Naive B cell (primary cell): ENCODE measurements around the gene C20orf202. TPM values are rescaled to one million over a fixed set of nuclear protein-coding genes. Genes with fewer than 3 reads are reported as not detected.

Experiments
- ATAC-seq, 2 donors: fragments of 150-1000 bp; cut with Tn5 transposase; 2 replicates each; pipeline ENCODE4 v1.10.0; 2021; ENCODE audit warnings: low read depth in 2 of 2, mild to moderate bottlenecking in 2 of 2, moderate library complexity in 2 of 2
- DNase-seq: peaks from one replicate; pipeline ENCODE4 v3.0.0; 2022
- H3K27ac Mint-ChIP-seq, 6 donors: one replicate each; pipeline ENCODE4 v1.8.0; 2020 to 2022; ENCODE audit warnings: mild to moderate bottlenecking in 6 of 6, mixed read lengths in 6 of 6, moderate library complexity in 5 of 6, inconsistent platforms in 2 of 6
- H3K27me3 Mint-ChIP-seq, 3 donors: one replicate each; pipeline ENCODE4 v1.8.0; 2021 to 2022; ENCODE audit warnings: mixed read lengths in 3 of 3, mild to moderate bottlenecking in 1 of 3
- H3K36me3 Mint-ChIP-seq, 2 donors: one replicate each; pipeline ENCODE4 v1.8.0; 2020 to 2022; ENCODE audit warnings: mixed read lengths in 2 of 2, inconsistent platforms in 1 of 2, mild to moderate bottlenecking in 1 of 2
- H3K4me1 Mint-ChIP-seq, 3 donors: one replicate each; pipeline ENCODE4 v1.8.0; 2020 to 2022; ENCODE audit warnings: mixed read lengths in 3 of 3, inconsistent platforms in 1 of 3, mild to moderate bottlenecking in 1 of 3, moderate library complexity in 1 of 3
- H3K4me3 Mint-ChIP-seq, 8 donors: one replicate each; pipeline ENCODE4 v1.8.0; 2020 to 2022; ENCODE audit warnings: mild to moderate bottlenecking in 8 of 8, mixed read lengths in 8 of 8, moderate library complexity in 8 of 8, inconsistent platforms in 2 of 8
- H3K9me3 Mint-ChIP-seq, 7 donors: one replicate each; pipeline ENCODE4 v1.8.0; 2020 to 2022; ENCODE audit warnings: mixed read lengths in 7 of 7, mild to moderate bottlenecking in 5 of 7, inconsistent platforms in 2 of 7, moderate library complexity in 1 of 7
- polyA plus RNA-seq, 6 donors: library from polyadenylated mRNA; unstranded; fragments of 300-500 nt; fragmentation: Illumina TruSeq; gene quantifications; one replicate each; pipeline ENCODE4 v1.2.3, GENCODE V29; 2021; ENCODE audit warnings: low read depth in 6 of 6

C20orf202 gene
- polyA plus RNA-seq, 6 donors from 2014 or later: 0.41 TPM; not detected in 5

- H3K27me3 Mint-ChIP-seq: peaks cover 36 to 54% (median 38%) of the 10 kb centered on the region in 3 donors
- H3K36me3 Mint-ChIP-seq: no peaks in the 10 kb centered on the region
- H3K4me1 Mint-ChIP-seq: peaks cover 5 to 12% (median 7%) of the 10 kb centered on the region in 3 donors
- DNase-seq (no peak), ATAC-seq (no peak)
- H3K9me3 Mint-ChIP-seq: peaks cover 0 to 2% (median 0%) of the 10 kb centered on the region in 7 donors
- H3K4me3 Mint-ChIP-seq: peak overlapping the region in 4 of 8 donors; percentile 55 to 72 (median 71)
- H3K27ac Mint-ChIP-seq: no peak overlapping the region
Observed at GRCh38 chr20:1186367-1186991, 16.8 kb upstream of the C20orf202 start.

DNA sequence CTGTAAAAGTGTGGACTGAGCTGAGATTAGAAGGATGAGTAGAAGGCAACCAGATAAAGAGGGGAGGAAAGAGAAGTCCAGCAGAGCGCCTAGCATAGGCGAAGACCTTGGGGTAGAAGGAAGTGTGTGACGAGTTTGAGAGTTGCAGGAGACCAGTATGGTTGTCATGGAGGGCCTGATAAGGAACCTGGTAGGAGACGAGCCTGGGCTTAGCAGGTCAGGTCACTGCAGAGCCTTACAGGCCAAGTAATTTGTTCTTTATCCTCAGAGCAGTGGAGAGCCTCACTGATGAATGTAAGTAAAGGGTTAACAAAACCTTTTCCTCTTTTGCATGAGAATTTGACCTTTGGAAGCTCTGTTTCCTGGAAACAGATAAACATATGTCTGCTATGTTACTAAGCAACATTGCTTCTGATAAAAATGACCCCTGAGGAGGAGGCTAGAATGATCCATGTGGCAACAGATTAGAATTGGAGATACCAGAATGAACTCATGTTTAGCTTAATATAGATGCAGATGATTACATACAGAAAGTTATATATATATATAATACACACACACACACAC, 15.6 kb upstream of the C20orf202 start:
- Mint-ChIP-seq H3K9me3 (peaks cover 0 to 2% (median 0%) of the 10 kb centered on the region in 7 donors), H3K27me3 (peaks cover 29 to 48% (median 36%) of the 10 kb centered on the region in 3 donors), H3K36me3 (no peaks in the 10 kb centered on the region), H3K4me1 (peaks cover 5 to 12% (median 7%) of the 10 kb centered on the region in 3 donors), H3K27ac (no peak overlapping the region), H3K4me3 (no peak overlapping the region)
- DNase-seq (no peak), ATAC-seq (no peak)

DNA sequence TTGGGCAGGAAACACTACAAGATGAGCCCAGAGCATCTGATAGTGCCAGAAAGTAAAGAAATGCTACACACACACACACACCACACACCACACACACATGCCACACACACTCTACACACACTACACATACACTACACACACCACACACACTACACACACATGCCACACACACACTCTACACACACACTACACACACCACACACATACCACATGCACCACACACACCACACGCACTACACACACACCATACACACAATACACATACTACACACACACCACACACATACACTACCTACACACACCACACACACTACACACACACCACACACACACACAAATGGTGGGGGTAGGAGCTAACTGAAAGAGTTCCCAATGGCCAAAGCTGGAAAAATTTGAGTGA, 14.9 kb upstream of the C20orf202 start:
- H3K27ac Mint-ChIP-seq: no peak overlapping the region
- DNase-seq (no peak), ATAC-seq (no peak)
- H3K4me3 Mint-ChIP-seq: no peak overlapping the region
- no peaks in the 10 kb centered on the region for H3K36me3 Mint-ChIP-seq
- peaks cover 5 to 12% (median 7%) of the 10 kb centered on the region in 3 donors for H3K4me1 Mint-ChIP-seq
- peaks cover 0 to 2% (median 0%) of the 10 kb centered on the region in 7 donors for H3K9me3 Mint-ChIP-seq
- peaks cover 23 to 41% (median 34%) of the 10 kb centered on the region in 3 donors for H3K27me3 Mint-ChIP-seq

GRCh38 chr20:1189827-1190226, 13.4 kb upstream of the C20orf202 start:
- DNase-seq: no peak
- Mint-ChIP-seq H3K27ac (peak overlapping the region in 1 of 6 donors; percentile 29), H3K27me3 (peaks cover 8 to 27% (median 20%) of the 10 kb centered on the region in 3 donors)

GRCh38 chr20:1190847-1191246, 12.4 kb upstream of the C20orf202 start:
- DNase-seq: no peak
- no peak overlapping the region for H3K27ac Mint-ChIP-seq
- no peak for ATAC-seq
- peaks cover 0 to 4% (median 3%) of the 10 kb centered on the region in 3 donors for H3K4me1 Mint-ChIP-seq
- no peak overlapping the region for H3K4me3 Mint-ChIP-seq
- H3K9me3 Mint-ChIP-seq: peaks cover 0 to 2% (median 0%) of the 10 kb centered on the region in 7 donors
- H3K36me3 Mint-ChIP-seq: no peaks in the 10 kb centered on the region
- peaks cover 6 to 32% (median 20%) of the 10 kb centered on the region in 3 donors for H3K27me3 Mint-ChIP-seq

More at GRCh38 chr20:1189827-1190226, 13.4 kb upstream of the C20orf202 start:
- Mint-ChIP-seq H3K4me3 (no peak overlapping the region), H3K36me3 (no peaks in the 10 kb centered on the region), H3K4me1 (peaks cover 0 to 5% (median 4%) of the 10 kb centered on the region in 3 donors), H3K9me3 (no peaks in the 10 kb centered on the region)
- no peak for ATAC-seq

GRCh38 chr20:1191299-1191698, 12.0 kb upstream of the C20orf202 start:
- DNase-seq (no peak), ATAC-seq (no peak)
- H3K36me3 Mint-ChIP-seq: no peaks in the 10 kb centered on the region
- H3K27me3 Mint-ChIP-seq: peaks cover 1 to 32% (median 20%) of the 10 kb centered on the region in 3 donors
- H3K4me1 Mint-ChIP-seq: no peaks in the 10 kb centered on the region
- H3K9me3 Mint-ChIP-seq: peaks cover 0 to 6% (median under 1%) of the 10 kb centered on the region in 7 donors
- H3K4me3 Mint-ChIP-seq: no peak overlapping the region
- no peak overlapping the region for H3K27ac Mint-ChIP-seq

GRCh38 chr20:1195226-1195625, 8.0 kb upstream of the C20orf202 start:
- H3K4me3 Mint-ChIP-seq: no peak overlapping the region
- H3K36me3 Mint-ChIP-seq: no peaks in the 10 kb centered on the region
- peaks cover 8 to 31% (median 10%) of the 10 kb centered on the region in 3 donors for H3K27me3 Mint-ChIP-seq
- peaks cover 0 to 12% (median 2%) of the 10 kb centered on the region in 7 donors for H3K9me3 Mint-ChIP-seq
- no peaks in the 10 kb centered on the region for H3K4me1 Mint-ChIP-seq
- peak overlapping the region in 2 of 6 donors; percentile 29 to 60 for H3K27ac Mint-ChIP-seq
- DNase-seq (no peak), ATAC-seq (no peak)

DNA sequence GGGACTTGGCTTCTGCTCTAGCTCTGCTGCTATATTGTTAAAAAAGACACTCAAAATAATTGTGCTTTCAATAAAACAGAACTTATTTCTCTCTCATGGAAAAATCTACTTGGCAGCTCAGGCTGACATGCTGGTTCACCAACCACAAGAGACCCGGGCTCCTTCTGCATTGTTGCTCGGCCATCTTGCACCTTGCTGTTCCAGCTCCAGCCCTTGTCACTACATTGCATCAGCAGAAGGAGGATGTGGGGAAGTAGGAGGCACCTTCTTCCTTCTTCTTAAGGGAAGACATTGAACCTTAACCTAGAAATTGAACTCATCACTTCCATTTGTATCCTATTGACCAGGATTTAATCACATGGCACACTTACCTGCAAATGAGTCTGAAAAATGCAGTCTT, 6.6 kb upstream of the C20orf202 start:
- H3K4me1 Mint-ChIP-seq: no peaks in the 10 kb centered on the region
- DNase-seq: no peak
- H3K36me3 Mint-ChIP-seq: no peaks in the 10 kb centered on the region
- H3K9me3 Mint-ChIP-seq: peaks cover 0 to 12% (median 2%) of the 10 kb centered on the region in 7 donors
- H3K27me3 Mint-ChIP-seq: peaks cover 0 to 26% (median 10%) of the 10 kb centered on the region in 3 donors
- ATAC-seq: no peak
- no peak overlapping the region for H3K4me3 Mint-ChIP-seq
- H3K27ac Mint-ChIP-seq: no peak overlapping the region

DNA sequence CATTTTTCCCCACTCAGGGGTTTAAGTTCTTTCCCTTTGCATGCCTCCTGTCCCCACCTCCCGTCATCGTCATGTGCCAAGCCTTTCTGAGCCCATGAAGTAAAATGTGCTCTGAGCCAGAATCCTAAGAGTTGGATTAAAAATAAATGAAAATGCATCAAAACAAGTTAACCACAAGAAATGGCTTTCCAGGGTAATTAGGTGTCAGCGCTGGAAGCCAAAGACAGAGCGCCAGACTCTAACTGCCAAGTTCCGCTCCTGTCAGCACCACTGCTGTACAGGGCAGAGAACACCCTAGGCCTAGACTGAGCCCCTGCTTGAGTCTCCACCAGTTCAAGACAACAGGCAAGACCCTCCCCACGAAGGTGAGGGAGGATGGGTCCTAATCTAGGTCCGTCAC, 5.5 kb upstream of the C20orf202 start:
- Mint-ChIP-seq H3K27ac (no peak overlapping the region), H3K27me3 (peaks cover 4 to 35% (median 10%) of the 10 kb centered on the region in 3 donors), H3K9me3 (peaks cover 0 to 12% (median 2%) of the 10 kb centered on the region in 7 donors), H3K4me3 (no peak overlapping the region), H3K36me3 (no peaks in the 10 kb centered on the region), H3K4me1 (no peaks in the 10 kb centered on the region)
- DNase-seq (no peak), ATAC-seq (no peak)

DNA sequence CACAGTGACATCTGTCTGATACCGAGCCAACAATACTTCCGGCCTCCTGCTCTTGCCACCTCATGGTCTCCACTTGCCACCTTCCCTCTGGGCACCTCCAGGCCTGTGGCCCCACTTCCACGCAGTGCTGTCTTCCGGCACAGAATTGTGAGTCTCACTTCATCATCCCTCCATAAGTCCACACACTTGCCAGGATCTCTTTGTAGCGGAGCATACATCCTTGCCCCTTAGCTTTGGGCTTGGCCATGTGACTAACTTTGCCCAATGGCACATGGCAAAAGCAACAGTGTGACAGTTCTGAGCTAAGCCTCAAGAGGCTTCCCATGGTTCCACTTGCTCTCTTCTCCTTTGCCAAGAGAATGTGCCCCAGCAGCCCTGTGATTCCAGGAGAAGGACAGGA, 4.5 kb upstream of the C20orf202 start:
- no peak overlapping the region for H3K4me3 Mint-ChIP-seq
- ATAC-seq (no peak), DNase-seq (no peak)
- no peak overlapping the region for H3K27ac Mint-ChIP-seq
- no peaks in the 10 kb centered on the region for H3K4me1 Mint-ChIP-seq
- peaks cover 0 to 12% (median 2%) of the 10 kb centered on the region in 7 donors for H3K9me3 Mint-ChIP-seq
- H3K27me3 Mint-ChIP-seq: peaks cover 5 to 35% (median 10%) of the 10 kb centered on the region in 3 donors
- H3K36me3 Mint-ChIP-seq: no peaks in the 10 kb centered on the region

DNA sequence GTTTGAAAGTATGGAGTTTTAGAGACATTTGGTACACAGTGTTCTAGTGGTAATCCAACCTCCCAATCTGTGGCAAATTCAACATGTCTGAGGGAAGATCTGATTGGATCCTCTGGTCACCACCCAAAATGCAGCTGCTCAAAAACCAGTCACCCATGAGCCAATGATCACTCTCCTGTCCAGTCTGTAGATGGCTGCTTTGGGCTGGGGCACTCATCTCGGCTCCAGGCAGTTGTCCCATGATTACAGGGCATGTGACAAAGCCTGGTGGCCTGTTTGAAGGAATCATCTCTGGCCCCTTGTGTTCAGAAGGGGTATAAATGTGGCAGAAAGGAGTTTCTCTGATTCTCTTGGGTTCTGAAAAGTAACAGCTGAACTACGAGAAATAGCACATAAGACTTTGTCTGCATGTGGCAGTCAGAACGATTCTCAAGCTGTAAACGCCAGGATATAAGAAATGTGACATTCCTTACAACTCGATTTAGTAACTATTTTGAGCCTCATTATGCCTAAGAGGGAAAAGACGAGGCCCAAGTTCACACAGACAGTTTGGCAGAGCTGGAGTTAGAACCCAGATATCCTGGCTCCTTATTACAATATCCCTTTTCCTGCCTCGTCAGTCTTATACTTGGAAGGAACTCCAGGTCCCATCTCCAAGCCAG, 3.9 kb upstream of the C20orf202 start:
- no peak for ATAC-seq
- no peaks in the 10 kb centered on the region for H3K36me3 Mint-ChIP-seq
- no peaks in the 10 kb centered on the region for H3K4me1 Mint-ChIP-seq
- no peak overlapping the region for H3K27ac Mint-ChIP-seq
- peaks cover 0 to 12% (median 2%) of the 10 kb centered on the region in 7 donors for H3K9me3 Mint-ChIP-seq
- H3K4me3 Mint-ChIP-seq: no peak overlapping the region
- no peak for DNase-seq
- H3K27me3 Mint-ChIP-seq: peaks cover 8 to 35% (median 10%) of the 10 kb centered on the region in 3 donors

DNA sequence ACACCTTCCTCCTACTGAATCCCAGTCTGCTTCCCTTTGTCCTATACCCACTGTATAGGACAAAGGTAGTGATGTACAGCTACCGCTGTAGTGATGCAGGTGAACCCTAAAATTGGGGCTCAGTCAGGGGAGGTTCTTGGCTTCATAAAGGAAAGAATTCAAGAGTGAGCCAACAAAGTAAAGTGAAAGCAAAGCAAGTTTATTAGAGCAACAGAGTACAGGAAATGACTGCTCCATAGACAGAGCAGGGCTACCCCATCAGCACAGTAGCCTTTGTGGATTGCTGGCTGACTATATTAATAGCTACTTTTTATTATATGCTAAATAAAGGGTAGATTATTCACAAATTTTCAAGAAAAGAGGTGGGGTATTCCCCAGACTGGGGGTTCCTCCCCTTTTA, 3.3 kb upstream of the C20orf202 start:
- Mint-ChIP-seq H3K36me3 (no peaks in the 10 kb centered on the region), H3K27ac (no peak overlapping the region), H3K9me3 (peaks cover 0 to 12% (median 2%) of the 10 kb centered on the region in 7 donors), H3K4me3 (no peak overlapping the region), H3K27me3 (peaks cover 8 to 36% (median 10%) of the 10 kb centered on the region in 3 donors), H3K4me1 (no peaks in the 10 kb centered on the region)
- no peak for DNase-seq
- no peak for ATAC-seq

DNA sequence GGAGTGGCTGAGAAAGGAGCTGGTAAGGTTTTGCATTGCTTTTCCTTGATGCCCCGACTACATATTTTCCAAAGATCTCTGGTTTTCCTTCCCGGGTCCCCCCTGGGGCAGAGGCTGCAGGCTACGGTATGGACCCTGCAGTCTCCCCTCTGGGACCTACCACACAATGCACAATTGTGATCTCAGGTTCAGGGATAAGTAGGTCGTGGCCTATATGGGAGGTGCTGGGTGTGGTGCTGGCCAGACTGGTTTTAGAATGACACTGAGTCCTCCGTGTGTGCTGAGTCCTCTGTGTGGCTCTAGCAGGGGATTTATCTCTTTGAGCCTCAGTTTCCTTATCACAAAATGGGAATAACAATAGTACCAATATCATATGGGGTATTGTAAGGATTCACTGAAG, 376 bp downstream of the C20orf202 start:
- no peaks in the 10 kb centered on the region for H3K4me1 Mint-ChIP-seq
- no peak overlapping the region for H3K27ac Mint-ChIP-seq
- H3K36me3 Mint-ChIP-seq: no peaks in the 10 kb centered on the region
- peaks cover 0 to 3% (median 0%) of the 10 kb centered on the region in 7 donors for H3K9me3 Mint-ChIP-seq
- DNase-seq: no peak
- H3K4me3 Mint-ChIP-seq: no peak overlapping the region
- no peak for ATAC-seq
- peaks cover 10 to 31% (median 12%) of the 10 kb centered on the region in 3 donors for H3K27me3 Mint-ChIP-seq
